CD4-positive, alpha-beta T cell treated with Interleukin-4 for 1 hour (primary cell): ENCODE measurements around the gene ZNRF1.
A peak's percentile ranks its signal among the peaks of the same experiment; 100 is the strongest.

Experiments
- DNase-seq, 2 donors: peaks; one replicate each; pipeline ENCODE4 v3.0.0-alpha.2; 2020 to 2022

ZNRF1 gene

GRCh38 chr16:75062135-75062975 lies 63.5 kb downstream of the ZNRF1 start:
- DNase-seq = no peak

DNA sequence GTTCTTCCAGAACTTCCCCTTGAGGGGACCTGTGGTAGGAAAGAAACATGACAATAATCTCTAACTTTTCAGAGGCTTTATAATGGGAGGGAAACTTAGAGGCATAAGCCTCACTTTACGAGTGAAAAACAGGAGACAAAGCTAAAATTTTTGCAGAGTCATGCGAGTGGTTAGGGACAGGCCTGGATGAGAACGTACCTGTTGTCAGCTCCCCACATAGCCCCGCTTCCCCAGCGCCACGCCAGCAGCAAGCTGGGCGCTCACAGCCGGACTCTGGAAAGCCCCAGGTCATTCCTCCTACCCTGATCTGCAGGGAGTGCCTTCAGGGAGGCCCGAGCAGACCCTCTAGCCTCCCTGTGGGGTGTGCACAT lies 64.1 kb downstream of the ZNRF1 start:
- DNase-seq = no peak

DNA sequence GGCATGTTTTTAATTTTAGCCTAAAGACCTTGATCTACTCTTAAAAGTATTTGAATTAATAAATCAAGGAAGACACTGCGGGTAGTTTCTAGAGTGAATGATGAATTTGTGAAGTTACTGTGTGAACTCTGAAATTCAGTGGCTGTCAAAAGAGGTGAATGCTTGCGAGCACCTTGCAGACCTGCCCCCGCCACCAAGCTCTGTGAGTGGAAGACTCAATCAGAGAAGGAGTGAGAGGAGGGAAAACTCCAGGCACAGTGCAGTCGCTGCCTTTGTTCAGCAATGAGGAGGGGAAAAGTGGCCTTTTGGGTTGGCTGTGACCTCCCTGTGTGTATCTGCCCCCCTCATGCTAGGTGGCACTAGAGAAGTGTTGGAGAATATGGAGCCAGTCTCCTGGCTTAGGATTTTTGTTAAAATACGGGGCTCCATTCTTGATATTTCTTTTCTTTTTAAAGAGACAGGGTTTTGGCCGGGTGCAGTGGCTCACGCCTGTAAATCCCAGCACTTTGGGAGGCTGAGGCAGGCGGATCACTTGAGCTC lies 64.8 kb downstream of the ZNRF1 start:
- DNase-seq = no peak

DNA sequence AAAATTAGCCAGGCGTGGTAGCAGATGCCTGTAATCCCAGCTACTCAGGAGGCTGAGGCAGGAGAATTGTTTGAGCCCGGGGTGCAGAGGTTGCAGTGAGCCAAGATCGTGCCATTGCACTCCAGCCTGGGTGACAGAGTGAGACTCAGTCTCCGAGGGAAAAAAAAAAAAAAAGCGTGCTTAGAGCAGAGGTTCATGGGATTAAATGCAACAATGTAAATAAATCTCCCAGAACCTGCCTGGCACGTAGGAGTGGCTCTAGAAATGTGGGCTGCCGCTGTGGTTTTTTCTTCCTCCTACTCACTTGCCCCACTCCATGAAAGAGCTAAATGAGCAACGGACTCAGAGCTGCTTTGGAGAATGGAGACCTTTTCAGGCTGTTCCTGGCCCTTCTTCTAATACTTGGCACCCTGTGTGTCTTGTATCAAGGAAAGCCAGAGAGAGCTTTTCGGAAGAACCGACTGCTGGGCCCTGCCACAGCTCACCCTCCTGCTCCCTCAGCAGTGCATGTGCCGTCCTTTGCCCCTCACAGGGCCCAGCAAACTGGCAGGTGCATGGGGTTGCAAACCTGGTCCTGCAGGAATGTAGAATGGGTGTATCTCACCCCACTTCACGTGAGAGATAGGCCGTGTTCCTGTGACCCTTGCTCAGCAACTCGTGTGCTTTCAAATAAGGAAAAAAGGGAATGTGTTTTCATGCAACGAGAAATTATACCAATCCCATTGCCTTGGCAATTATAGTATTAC lies 65.8 kb downstream of the ZNRF1 start:
- peak in 1 of 2 donors; percentile 15 for DNase-seq

GRCh38 chr16:75065149-75065505 lies 66.3 kb downstream of the ZNRF1 start:
- peak; percentile 28 to 35 for DNase-seq

DNA sequence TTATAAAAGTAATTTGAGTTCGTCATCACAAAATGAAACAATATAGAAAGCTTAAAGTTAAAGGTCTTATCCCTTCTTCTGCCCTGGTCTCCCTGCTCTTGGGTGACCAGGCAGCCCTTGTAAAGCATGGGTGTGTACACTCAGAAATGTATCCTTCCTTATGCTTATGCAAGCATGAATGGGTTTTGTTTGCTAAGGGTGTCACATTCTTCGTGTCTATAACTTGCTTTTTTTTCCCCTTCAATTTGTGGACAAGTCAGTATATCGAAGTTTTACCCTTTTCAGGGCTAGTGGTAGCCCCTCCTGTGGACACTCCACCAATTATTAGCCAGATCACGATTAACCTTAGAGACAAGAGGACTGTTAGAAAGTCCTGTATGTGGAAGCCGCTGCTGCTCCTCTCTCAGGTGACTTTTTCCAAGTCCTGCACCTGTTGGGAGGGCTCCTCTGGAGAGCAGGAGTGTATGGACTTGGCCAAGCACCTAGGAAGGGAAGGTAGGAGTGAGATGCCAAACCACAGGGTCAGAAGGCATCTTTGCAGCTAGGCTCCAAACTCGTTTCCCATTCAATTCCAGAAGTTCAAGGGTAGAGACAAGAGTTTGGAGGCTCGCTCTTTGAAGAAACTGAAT lies 66.8 kb downstream of the ZNRF1 start:
- DNase-seq = no peak

GRCh38 chr16:75066861-75067447 lies 68.1 kb downstream of the ZNRF1 start:
- DNase-seq = no peak

DNA sequence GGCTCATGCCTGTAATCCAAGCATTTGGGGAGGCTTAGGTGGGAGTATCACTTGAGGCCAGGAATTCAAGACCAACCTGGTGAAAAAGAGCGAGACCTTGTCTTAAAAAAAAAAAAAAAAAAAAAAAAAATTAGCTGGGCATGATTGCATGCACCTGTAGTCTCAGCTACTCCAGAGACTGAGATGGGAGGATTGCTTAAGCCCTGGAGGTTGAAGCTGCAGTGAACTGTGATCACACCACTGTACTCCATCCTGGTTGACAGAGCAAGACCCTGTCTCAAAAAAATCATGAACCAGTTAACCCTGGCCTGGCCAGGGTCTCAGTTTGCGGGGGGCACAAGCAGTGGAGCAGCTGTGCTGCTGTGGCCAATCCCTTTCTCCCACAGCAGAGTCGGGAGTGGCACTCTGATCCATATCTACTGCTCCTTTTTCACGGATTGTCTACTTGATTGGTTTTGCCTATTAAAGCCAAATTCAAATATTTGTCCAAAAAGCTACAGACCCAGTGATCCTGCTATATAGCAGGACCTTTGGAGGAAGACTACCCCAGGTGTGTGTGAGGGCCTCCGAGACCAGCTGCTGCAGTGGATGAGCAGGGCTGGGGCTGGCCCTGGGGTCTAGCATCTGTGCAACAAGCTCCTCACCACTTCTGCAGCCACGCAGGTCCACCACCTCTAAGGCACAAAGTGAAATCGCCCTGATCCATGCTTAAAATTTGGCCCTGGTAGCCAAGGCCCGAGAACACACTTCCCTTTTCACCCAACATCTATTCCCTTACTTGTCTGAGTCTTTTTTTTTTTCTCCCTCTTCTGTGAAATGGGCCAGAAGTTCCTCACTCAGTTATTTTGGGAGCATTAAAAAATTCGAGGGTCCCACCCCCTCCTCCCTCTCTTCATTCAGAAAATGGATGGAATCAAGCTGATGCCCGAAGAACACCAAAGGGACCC lies 69.5 kb downstream of the ZNRF1 start:
- DNase-seq = no peak

GRCh38 chr16:75070012-75070841 lies 71.4 kb downstream of the ZNRF1 start:
- no peak for DNase-seq

- no peak for DNase-seq
Observed at GRCh38 chr16:75071621-75072020, 72.8 kb downstream of the ZNRF1 start.

DNA sequence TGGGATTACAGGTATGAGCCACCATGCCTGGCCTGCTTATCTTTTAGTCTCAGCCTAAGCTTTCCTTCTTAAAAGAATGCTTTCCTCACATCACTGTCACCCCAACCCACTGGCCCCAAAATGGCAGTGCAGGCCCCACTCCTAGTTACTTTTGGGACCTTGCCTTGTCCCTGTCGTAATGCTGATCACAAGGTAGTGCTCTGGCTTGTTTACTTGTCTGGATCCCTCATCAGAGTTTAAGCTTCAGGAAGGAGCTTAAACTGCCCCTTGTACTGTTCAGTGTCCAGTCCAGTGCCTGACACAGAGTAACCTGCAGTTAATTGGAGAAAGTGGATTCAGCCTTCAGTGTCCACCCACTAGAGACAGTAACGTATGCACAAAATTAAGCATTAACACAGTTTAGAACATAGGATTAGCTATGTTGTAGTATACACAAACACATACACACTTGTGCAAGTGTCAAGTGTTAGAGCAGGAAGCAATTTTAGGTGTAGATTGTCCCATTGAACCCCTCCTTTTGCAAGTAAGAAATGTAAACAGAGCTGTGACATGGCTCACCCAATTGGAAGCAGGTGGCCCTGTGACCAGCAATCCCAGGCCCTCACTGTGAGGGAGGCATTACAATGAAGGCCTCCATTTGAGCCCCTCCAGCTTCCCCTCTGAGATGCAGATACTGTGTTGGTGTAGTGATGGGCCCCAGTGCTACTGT lies 73.6 kb downstream of the ZNRF1 start:
- DNase-seq = no peak

DNA sequence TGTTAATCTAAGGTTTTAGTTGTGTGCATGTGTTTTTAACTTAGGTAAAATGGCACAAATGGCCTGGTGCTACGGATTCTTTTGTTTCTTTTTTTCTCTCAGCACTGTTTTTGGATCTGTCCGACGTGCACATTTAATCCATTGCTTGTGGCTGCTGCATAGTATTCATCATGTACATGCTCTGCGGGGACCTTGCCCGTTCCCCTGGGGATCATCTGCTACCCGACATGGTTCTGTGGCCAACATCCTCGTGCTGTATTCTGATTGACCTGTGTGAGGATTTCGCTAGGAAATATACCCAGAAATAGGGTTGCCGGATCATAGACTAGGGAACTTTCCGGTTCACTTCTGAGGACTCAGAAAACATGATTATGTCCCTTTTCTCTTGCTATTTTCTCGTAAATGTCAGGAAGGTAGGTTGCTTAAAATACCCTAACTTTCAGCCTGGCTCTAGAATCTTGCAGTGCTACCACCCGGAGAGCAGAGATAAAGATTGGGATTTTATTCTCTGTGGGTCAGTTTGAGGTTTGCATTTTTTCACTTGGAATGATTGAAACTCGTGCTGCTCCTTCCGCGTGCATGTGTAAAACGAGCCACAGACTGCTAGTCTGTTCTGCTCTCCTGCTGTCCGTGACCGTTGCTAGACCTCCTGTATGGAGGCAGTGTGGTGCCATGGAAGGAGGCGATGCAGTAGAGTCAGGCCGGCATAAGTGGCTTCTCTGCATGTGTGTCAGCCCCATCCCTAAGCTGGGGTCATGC lies 74.9 kb downstream of the ZNRF1 start:
- no peak for DNase-seq

- no peak for DNase-seq
Observed at GRCh38 chr16:75074304-75074793, 75.5 kb downstream of the ZNRF1 start.

- DNase-seq = peak; percentile 86
Observed at GRCh38 chr16:75074920-75075687, 76.3 kb downstream of the ZNRF1 start.

DNA sequence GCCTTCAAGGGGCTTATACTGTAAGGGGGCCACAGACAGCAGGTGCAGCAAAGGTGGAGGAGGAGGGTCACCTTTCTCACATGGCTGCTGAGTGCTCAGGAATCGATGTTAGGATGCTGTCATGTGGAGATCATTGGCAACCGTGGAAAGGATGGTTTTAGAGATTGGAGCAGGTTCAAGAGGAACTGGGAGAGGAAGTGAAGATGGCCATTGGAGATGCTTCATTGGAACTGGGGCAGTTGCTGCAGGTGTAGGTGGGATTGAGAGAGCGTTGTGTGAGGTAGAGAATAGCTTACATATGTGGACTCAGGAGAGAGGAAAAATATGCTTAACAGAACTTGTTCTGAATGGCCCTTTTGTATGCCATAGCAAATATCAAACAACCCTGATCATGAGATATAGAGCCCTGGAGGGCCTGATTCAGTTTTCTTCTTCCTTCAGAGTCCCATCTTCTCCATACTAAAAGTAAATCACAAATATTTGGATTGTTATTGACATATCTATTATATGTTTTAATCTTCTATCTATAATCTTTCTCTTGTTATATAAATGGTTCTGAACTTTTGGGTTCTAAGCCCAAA lies 77.0 kb downstream of the ZNRF1 start:
- DNase-seq = no peak

DNA sequence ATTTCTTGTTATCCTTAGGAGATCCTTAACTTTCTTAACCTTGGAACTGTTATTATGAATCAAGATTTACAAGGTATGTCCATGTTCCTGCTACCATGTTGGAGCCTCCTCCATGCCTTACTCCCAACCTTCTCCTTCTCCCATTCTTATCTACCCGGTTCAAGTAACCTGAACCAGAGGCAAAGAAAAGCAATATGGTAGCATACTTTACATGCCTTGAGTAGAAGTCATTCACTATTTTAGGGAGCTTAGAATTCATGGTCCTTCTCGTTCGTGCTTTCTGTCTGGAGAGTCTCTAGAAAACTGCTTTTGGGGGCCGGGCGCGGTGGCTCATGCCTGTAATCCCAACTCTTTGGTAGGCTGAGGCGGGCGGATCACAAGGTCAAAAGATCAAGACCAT lies 80.1 kb downstream of the ZNRF1 start:
- DNase-seq = no peak

- no peak for DNase-seq
Observed at GRCh38 chr16:75079346-75079926, 80.6 kb downstream of the ZNRF1 start.
